T-helper 17 cell (primary cell): ENCODE measurements around the gene BAD. TPM values are rescaled to one million over a fixed set of nuclear protein-coding genes. Genes with fewer than 3 reads are reported as not detected.
A peak's percentile ranks its signal among the peaks of the same experiment; 100 is the strongest.
"Not testable (repeated sequence)": the region's sequence is repeated elsewhere in the genome, so short reads cannot be mapped to it uniquely, and the experiment has no call there.

ENCODE experiments used
- ATAC-seq: fragments of 150-1000 bp; cut with Tn5 transposase; 2 replicates; pipeline ENCODE4 v1.10.0; 2021; ENCODE audit warnings: mild to moderate bottlenecking, moderate library complexity
- DNase-seq, 3 donors: peaks; one replicate each; pipeline versions ENCODE4 v3.0.0 to v3.0.0-alpha.2; 2020 to 2021
- H3K9me3 ChIP-seq: one replicate; pipeline ENCODE4 v1.7.0; 2013; ENCODE audit warnings: low read length, mild to moderate bottlenecking; ENCODE audit not compliant: control insufficient read depth, poor library complexity, severe bottlenecking
- H3K27ac Mint-ChIP-seq: one replicate; pipeline ENCODE4 v1.8.0; 2022; ENCODE audit warnings: mild to moderate bottlenecking, moderate library complexity, mixed read lengths
- H3K27me3 Mint-ChIP-seq: one replicate; pipeline ENCODE4 v1.8.0; 2022; ENCODE audit warnings: mixed read lengths
- H3K36me3 Mint-ChIP-seq: one replicate; pipeline ENCODE4 v1.8.0; 2022; ENCODE audit warnings: low read depth, mixed read lengths
- H3K4me1 Mint-ChIP-seq: one replicate; pipeline ENCODE4 v1.8.0; 2022; ENCODE audit warnings: mild to moderate bottlenecking, mixed read lengths
- H3K4me3 Mint-ChIP-seq: one replicate; pipeline ENCODE4 v1.8.0; 2022; ENCODE audit warnings: mild to moderate bottlenecking, moderate library complexity, mixed read lengths
- total RNA-seq, 4 donors: library from RNA in 2 of 4; stranded (reverse) in 2 of 4; gene quantifications; one replicate each; pipeline ENCODE4 v1.2.3 and lab custom pipeline; 2022 to 2026

The BAD gene
- total RNA-seq (10 to 100 TPM; 46.3 to 47.0 TPM), total RNA-seq (lab: John Stamatoyannopoulos, UW) (21.9 to 25.2 reads per million in 2 donors)

- no peaks in the 10 kb centered on the region for H3K36me3 Mint-ChIP-seq
- no peaks in the 10 kb centered on the region for H3K27me3 Mint-ChIP-seq
- peaks cover 20% of the 10 kb centered on the region for H3K4me1 Mint-ChIP-seq
Observed at GRCh38 chr11:64284048-64284961, at the start of gene BAD. Gene BAD (minus strand): TSS chr11:64284665. CDS start chr11:64284368, 297 bp downstream.

GRCh38 chr11:64333556-64333955 is 49.1 kb upstream of the BAD start:
- H3K27me3 Mint-ChIP-seq: no peaks in the 10 kb centered on the region
- no peak overlapping the region for H3K4me3 Mint-ChIP-seq

More at GRCh38 chr11:64284048-64284961, at the start of gene BAD:
- Mint-ChIP-seq H3K27ac (peak within 1 kb of the TSS; percentile 94), H3K4me3 (peak within 1 kb of the TSS; percentile 89)
- no peaks in the 10 kb centered on the region for H3K9me3 ChIP-seq
- DNase-seq (peak; percentile 84 to 92 (median 92)), ATAC-seq (peak; percentile 81)

GRCh38 chr11:64331569-64332371 is 47.3 kb upstream of the BAD start:
- H3K9me3 ChIP-seq: no peaks in the 10 kb centered on the region
- Mint-ChIP-seq H3K27ac (peak overlapping the region; percentile 83), H3K4me3 (peak overlapping the region; percentile 83), H3K4me1 (peaks cover 12% of the 10 kb centered on the region), H3K36me3 (no peaks in the 10 kb centered on the region), H3K27me3 (no peaks in the 10 kb centered on the region)
- ATAC-seq (peak; percentile 91), DNase-seq (peak; percentile 34 to 53 (median 43))

More at GRCh38 chr11:64333556-64333955, 49.1 kb upstream of the BAD start:
- H3K27ac Mint-ChIP-seq: no peak overlapping the region
- H3K9me3 ChIP-seq: no peaks in the 10 kb centered on the region
- ATAC-seq (no peak), DNase-seq (no peak)
- peaks cover 12% of the 10 kb centered on the region for H3K4me1 Mint-ChIP-seq
- H3K36me3 Mint-ChIP-seq: no peaks in the 10 kb centered on the region

- Mint-ChIP-seq H3K27ac (no peak overlapping the region), H3K4me3 (no peak overlapping the region), H3K4me1 (peaks cover 12% of the 10 kb centered on the region), H3K36me3 (no peaks in the 10 kb centered on the region), H3K27me3 (no peaks in the 10 kb centered on the region)
- no peak for DNase-seq
- no peak for ATAC-seq
- no peaks in the 10 kb centered on the region for H3K9me3 ChIP-seq
Observed at GRCh38 chr11:64330888-64331287, 46.4 kb upstream of the BAD start.

GRCh38 chr11:64327993-64328392 is 43.5 kb upstream of the BAD start:
- Mint-ChIP-seq H3K27ac (no peak overlapping the region), H3K27me3 (no peaks in the 10 kb centered on the region), H3K36me3 (no peaks in the 10 kb centered on the region), H3K4me1 (peaks cover 9% of the 10 kb centered on the region), H3K4me3 (no peak overlapping the region)
- no peaks in the 10 kb centered on the region for H3K9me3 ChIP-seq
- DNase-seq: no peak
- no peak for ATAC-seq

- Mint-ChIP-seq H3K4me3 (no peak overlapping the region), H3K27ac (no peak overlapping the region)
Observed at GRCh38 chr11:64327375-64327774, 42.9 kb upstream of the BAD start.

GRCh38 chr11:64324692-64325469 is 40.4 kb upstream of the BAD start:
- peaks cover 6% of the 10 kb centered on the region for H3K4me1 Mint-ChIP-seq
- H3K36me3 Mint-ChIP-seq: peaks cover 6% of the 10 kb centered on the region
- ATAC-seq (no peak), DNase-seq (no peak)
- H3K27ac Mint-ChIP-seq: peak overlapping the region; percentile 62
- no peak overlapping the region for H3K4me3 Mint-ChIP-seq
- H3K9me3 ChIP-seq: no peaks in the 10 kb centered on the region
- H3K27me3 Mint-ChIP-seq: no peaks in the 10 kb centered on the region

More at GRCh38 chr11:64327375-64327774, 42.9 kb upstream of the BAD start:
- no peak for DNase-seq
- Mint-ChIP-seq H3K36me3 (no peaks in the 10 kb centered on the region), H3K27me3 (no peaks in the 10 kb centered on the region), H3K4me1 (peaks cover 9% of the 10 kb centered on the region)
- H3K9me3 ChIP-seq: no peaks in the 10 kb centered on the region
- no peak for ATAC-seq

- not testable (repeated sequence) for H3K27me3 Mint-ChIP-seq, ATAC-seq, DNase-seq, H3K36me3 Mint-ChIP-seq, H3K9me3 ChIP-seq, H3K4me3 Mint-ChIP-seq
- Mint-ChIP-seq H3K27ac (peak overlapping the region; percentile 62), H3K4me1 (peaks cover 13% of the 10 kb centered on the region)
Observed at GRCh38 chr11:64323984-64324383, 39.5 kb upstream of the BAD start.

- peaks cover 16% of the 10 kb centered on the region for H3K4me1 Mint-ChIP-seq
- DNase-seq (no peak), ATAC-seq (no peak)
- H3K9me3 ChIP-seq: no peaks in the 10 kb centered on the region
- H3K36me3 Mint-ChIP-seq: peaks cover 6% of the 10 kb centered on the region
- no peaks in the 10 kb centered on the region for H3K27me3 Mint-ChIP-seq
- H3K27ac Mint-ChIP-seq: no peak overlapping the region
- H3K4me3 Mint-ChIP-seq: no peak overlapping the region
Observed at GRCh38 chr11:64323373-64323772, 38.9 kb upstream of the BAD start.

- no peak for DNase-seq
Observed at GRCh38 chr11:64322925-64323260, 38.4 kb upstream of the BAD start.

GRCh38 chr11:64321533-64321932 is 37.1 kb upstream of the BAD start:
- Mint-ChIP-seq H3K27me3 (no peaks in the 10 kb centered on the region), H3K36me3 (peaks cover 6% of the 10 kb centered on the region), H3K4me3 (no peak overlapping the region), H3K4me1 (peaks cover 27% of the 10 kb centered on the region), H3K27ac (no peak overlapping the region)
- DNase-seq (no peak), ATAC-seq (no peak)
- no peaks in the 10 kb centered on the region for H3K9me3 ChIP-seq

More at GRCh38 chr11:64322925-64323260, 38.4 kb upstream of the BAD start:
- no peaks in the 10 kb centered on the region for H3K9me3 ChIP-seq
- Mint-ChIP-seq H3K36me3 (peaks cover 6% of the 10 kb centered on the region), H3K4me1 (peaks cover 19% of the 10 kb centered on the region), H3K27me3 (no peaks in the 10 kb centered on the region), H3K27ac (no peak overlapping the region), H3K4me3 (no peak overlapping the region)
- ATAC-seq: no peak

GRCh38 chr11:64321026-64321425 is 36.6 kb upstream of the BAD start:
- H3K9me3 ChIP-seq: no peaks in the 10 kb centered on the region
- no peak for ATAC-seq
- no peak overlapping the region for H3K27ac Mint-ChIP-seq
- peak overlapping the region; percentile 43 for H3K4me3 Mint-ChIP-seq
- peaks cover 29% of the 10 kb centered on the region for H3K4me1 Mint-ChIP-seq
- peaks cover 6% of the 10 kb centered on the region for H3K36me3 Mint-ChIP-seq
- H3K27me3 Mint-ChIP-seq: no peaks in the 10 kb centered on the region
- no peak for DNase-seq
